Stimulated activated CD8-positive, alpha-beta memory T cell treated with anti-CD3 and anti-CD28 coated beads, Interleukin-7, amount 100 ng/mL, for 24 hours (primary cell): ENCODE results near the gene ZFP92.

ENCODE experiments used
- DNase-seq: peaks from one replicate; pipeline ENCODE4 v3.0.0-alpha.2; 2020; ENCODE audit warnings: low read depth

The ZFP92 gene

DNA sequence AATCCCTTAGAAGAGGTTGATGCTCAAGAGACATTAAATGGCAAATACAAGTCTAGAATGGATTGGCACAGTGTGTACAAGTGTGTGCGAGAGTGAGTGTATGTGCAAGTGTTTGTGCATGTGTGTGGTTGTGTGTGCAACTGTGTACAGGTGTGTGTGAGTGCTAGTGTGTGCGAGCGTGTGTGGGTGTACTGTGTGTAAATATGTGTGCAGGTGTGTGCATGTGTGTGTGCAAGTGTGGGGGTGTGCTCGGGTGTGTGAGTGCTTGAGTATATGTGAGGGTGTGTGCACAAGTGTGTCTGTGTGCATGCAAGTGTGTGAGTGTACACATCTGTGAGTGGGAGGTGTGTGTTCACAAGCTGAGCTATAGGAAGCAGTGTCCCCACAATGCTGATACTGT is 28.7 kb downstream of the ZFP92 start:
- DNase-seq = no peak

GRCh38 chrX:153440556-153441135 is 29.4 kb downstream of the ZFP92 start:
- no peak for DNase-seq

- DNase-seq = no peak
Measured at GRCh38 chrX:153441296-153441695, 30.0 kb downstream of the ZFP92 start.

DNA sequence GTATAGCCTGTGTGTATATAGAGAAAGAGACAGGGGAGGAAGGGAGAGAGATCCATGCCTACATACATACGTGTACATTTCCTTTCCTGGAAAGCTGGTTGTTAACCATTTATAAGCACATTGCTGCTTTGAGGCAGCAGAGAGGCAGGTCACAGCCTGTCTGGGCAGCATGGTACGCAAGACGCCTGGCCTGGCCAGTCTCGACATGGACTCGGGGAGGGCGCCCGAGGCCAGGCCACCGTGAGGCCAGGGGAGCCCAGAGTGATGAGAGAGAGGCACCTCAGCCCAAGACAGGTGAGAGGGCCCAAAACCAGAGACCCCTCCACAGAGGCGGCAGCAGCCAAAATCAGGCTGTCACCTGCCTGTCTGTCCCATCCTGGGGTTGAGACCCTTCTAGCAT is 30.7 kb downstream of the ZFP92 start:
- DNase-seq = no peak

- DNase-seq = no peak
Measured at GRCh38 chrX:153442463-153442862, 31.2 kb downstream of the ZFP92 start.

GRCh38 chrX:153443476-153444332 is 32.4 kb downstream of the ZFP92 start:
- DNase-seq = no peak

DNA sequence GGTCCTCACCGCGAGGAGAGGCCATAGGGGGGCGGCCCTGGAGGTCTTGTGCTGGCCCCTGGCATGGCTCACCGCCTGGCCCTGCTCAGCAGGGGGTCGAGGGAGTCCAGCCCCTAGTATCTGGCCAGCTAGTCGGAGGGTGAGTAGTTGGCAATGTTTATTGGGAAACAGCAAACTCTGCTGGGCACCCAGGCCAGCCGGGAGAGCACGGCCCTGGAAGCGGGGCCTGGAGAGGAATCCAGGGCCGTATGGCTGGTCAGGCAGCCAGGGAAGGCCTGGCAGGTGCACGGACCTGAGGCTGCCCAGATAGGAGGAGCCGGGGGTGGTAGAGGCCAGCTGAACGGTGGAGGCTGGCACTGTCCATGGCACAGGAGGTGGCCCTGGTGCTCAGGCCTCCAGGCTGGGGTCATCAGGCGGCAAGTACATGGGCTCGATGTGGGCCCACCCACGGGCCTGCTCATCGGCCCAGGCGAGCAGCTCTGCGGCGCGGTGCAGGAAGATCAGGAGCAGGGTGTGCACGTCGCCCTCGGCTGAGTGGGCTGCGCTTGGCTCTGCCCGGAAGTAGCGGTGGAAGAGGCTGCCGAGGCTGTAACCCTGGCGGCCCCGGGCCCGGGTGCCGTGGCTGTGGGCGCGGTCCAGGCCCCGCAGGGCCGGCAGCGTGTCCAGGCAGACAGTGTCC is 33.2 kb downstream of the ZFP92 start:
- DNase-seq = no peak

- no peak for DNase-seq
Measured at GRCh38 chrX:153445106-153445855, 34.0 kb downstream of the ZFP92 start.

DNA sequence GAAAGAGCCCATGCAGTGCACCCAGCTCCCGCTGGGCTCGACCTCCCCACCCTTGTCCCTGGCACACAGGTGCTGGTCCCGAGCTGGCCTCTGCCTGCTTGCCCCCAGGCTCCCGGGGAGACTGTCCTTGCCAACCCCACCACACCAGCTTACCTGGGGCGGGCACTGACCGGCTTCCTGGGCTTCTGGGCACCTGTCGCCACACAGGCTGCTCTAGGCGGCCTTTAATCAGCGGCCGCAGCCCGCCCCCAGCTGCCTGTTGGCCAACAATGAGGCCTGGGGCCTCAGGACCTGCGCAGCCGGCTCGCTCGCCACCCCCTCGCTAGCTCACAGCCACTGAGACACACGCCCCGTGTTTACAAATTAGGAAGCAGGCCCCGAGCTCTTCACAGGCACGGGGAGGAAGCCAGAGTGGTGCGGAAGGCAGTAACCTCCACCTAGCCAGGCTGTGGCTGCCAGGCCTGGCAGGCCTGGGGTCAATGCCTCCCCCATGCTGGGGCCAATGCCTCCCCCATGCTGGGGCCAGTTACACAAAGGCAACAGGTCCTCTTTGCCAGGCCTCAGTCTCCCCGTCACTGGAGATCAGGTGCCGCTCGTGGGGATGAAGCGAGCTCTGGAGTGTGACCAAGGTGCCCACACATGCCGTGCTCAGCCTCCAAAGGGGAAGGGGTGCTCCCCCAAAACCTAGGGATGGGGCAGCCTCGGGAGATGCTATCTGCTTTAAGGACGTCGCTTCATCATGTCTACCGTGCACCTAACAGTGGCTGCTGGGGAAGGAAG is 34.8 kb downstream of the ZFP92 start, which contains the start of gene TREX2:
Gene TREX2 (minus strand): TSS at position 201 of the 780 bp plus-strand sequence. CDS start 626 bp downstream, outside the sequence.
- no peak for DNase-seq

- no peak for DNase-seq
Measured at GRCh38 chrX:153446636-153446936, 35.3 kb downstream of the ZFP92 start.

- DNase-seq = no peak
Measured at GRCh38 chrX:153446950-153447580, 35.8 kb downstream of the ZFP92 start.

DNA sequence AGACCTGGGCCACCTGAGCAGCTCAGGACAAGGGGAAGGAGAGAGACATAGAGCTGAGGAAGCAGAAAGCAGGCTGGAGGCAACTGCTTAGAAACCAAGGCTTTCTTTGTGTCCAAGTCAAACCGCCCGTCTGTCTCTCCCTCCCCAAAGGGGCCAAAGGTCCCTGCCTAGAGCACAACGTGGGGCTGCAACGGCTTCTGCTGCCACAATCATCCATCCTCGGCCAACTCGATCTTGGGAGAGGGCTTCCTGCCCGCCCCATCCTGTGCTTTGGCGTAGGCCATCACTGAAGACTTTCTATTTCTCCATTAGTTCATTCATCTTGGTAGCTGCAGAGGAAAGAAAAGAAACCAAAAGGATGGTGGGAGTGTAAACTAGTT is 36.3 kb downstream of the ZFP92 start:
- no peak for DNase-seq

- no peak for DNase-seq
Measured at GRCh38 chrX:153448556-153449367, 37.5 kb downstream of the ZFP92 start.

DNA sequence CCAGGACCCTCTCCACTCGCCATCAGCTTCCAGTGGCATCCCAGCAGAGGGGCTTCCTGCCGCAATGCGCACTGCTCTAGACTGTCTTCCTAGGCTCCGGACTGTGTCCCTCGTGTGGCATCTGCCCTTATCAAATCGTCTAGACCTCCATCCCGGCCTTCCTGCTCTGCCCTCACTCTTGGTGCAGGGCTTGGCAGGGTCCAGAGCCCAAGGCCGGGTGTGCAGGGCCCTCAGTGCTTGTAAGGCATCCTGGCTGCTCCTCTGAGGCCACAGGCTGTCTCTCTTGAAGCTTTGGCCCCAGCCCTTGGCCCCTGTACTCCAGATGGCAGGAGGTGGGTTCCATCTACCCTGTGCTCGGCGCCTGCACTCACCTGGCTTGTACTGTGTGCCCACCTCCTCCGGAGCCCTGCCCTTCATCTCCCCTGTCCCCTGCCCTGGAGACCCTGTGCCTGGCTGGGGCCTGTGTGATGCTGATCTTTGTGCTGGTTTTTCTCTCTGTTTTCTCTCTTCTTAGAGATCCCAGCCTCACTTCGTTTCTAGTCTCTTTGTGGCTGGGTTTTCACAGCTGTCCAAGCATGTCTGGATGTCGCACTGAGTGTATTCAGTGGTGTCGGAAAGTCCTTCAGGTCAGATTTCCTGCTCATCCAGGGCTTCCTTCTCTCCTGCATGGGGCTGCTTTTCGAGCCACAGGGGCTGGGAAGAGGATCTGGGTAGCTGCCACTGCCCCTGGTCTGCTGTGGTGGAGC is 38.3 kb downstream of the ZFP92 start:
- no peak for DNase-seq

GRCh38 chrX:153450114-153450948 is 39.1 kb downstream of the ZFP92 start:
- no peak for DNase-seq

DNA sequence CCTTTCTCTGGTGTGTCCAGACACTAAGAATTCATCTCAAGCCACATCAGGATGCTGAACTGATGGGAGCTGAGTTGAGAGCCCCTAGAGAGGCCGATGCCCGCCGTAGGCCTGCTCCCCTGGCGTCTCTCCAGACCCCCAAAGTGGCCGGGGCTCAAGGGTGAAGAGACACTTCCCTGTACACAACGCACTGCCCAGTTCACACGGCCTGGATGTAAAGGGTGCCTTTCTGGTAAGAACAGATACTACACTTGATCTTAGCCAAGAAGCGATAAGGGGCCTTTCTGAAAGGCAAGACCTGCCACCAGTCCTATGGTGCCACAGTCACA is 39.6 kb downstream of the ZFP92 start:
- DNase-seq = no peak

DNA sequence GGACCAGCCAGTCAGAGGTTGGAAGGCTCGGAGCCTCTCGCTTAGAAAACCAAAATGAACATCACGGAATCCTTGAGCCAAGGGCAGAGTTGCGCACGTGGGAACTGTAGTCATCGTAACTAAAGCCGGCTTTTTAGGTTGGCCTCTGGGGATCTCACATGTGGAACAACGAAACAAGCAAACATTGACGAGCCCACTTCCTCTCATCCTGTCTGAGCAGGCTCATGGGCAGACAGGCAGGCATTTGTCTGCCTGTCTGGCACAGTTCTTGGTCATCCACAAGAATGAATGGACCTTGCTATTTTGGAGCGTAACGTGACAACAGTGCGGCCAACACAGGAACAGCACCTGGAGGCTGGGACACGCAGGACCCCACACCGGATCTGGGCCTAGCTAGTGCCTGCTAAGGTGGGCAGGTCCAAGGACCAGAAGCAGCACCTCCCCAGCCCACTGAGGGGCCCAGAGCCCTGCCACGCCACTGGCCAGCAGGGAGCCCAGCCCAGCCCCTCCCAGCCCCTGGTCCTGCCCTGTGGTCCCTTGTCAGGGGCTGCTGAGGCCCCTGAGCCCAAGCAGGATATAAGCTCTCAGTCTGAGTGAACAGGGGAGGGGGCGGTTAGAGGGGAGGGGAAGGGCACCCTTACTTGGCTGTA is 43.8 kb downstream of the ZFP92 start:
- DNase-seq = no peak

- no peak for DNase-seq
Measured at GRCh38 chrX:153455571-153455970, 44.3 kb downstream of the ZFP92 start.
